Glutamatergic neuron (in vitro differentiated cells): ENCODE data around the gene DERA. TPM values are rescaled to one million over a fixed set of nuclear protein-coding genes. Genes with fewer than 3 reads are reported as not detected.

Experiments used
- DNase-seq: peaks from one replicate; pipeline ENCODE4 v3.0.0; 2022
- H3K27ac Mint-ChIP-seq: one replicate; pipeline ENCODE4 v1.8.0; 2020; ENCODE audit warnings: mild to moderate bottlenecking, mixed read lengths, inconsistent platforms; ENCODE audit not compliant: unreplicated experiment
- H3K27me3 Mint-ChIP-seq: one replicate; pipeline ENCODE4 v1.8.0; 2020; ENCODE audit warnings: mild to moderate bottlenecking, moderate library complexity, mixed read lengths, inconsistent platforms; ENCODE audit not compliant: unreplicated experiment
- H3K36me3 Mint-ChIP-seq: one replicate; pipeline ENCODE4 v1.8.0; 2020; ENCODE audit warnings: mild to moderate bottlenecking, mixed read lengths, inconsistent platforms; ENCODE audit not compliant: unreplicated experiment
- H3K4me1 Mint-ChIP-seq: one replicate; pipeline ENCODE4 v1.8.0; 2020; ENCODE audit warnings: mild to moderate bottlenecking, low read depth, mixed read lengths, inconsistent platforms; ENCODE audit not compliant: unreplicated experiment
- H3K4me3 Mint-ChIP-seq: one replicate; pipeline ENCODE4 v1.8.0; 2020; ENCODE audit warnings: mild to moderate bottlenecking, mixed read lengths, inconsistent platforms; ENCODE audit not compliant: unreplicated experiment
- H3K9me3 Mint-ChIP-seq: one replicate; pipeline ENCODE4 v1.8.0; 2020; ENCODE audit warnings: mild to moderate bottlenecking, moderate library complexity, mixed read lengths, inconsistent platforms; ENCODE audit not compliant: unreplicated experiment
- CTCF ChIP-seq: fragments of 200-600 bp; sonication (generic); IDR thresholded peaks from one replicate; pipeline ENCODE4 v1.5.0; 2021; ENCODE audit not compliant: partially characterized antibody, unreplicated experiment
- long read RNA-seq: library from polyadenylated mRNA; unstranded; transcript quantifications from one replicate; pipeline ENCODE4 v2.0.0, GENCODE V29; 2020; ENCODE audit not compliant: unreplicated experiment
- total RNA-seq: library from RNA; stranded (reverse); fragmentation: NEBNext Ultra II Directional; extraction: Animal tissue kit (Norgen Biotek cat#: 25700); gene quantifications from one replicate; pipeline ENCODE4 v1.2.1, GENCODE V29; 2021; ENCODE audit not compliant: unreplicated experiment

DERA gene
- total RNA-seq: 55.6 TPM
- long read RNA-seq, transcript DERA-201 (9 exons, 1,705 nt): major isoform, 37 of 64 reads
- long read RNA-seq, partial matches to known transcripts: 4 of 64 reads
- long read RNA-seq, other reads (novel, unspliced or antisense): 22 of 64 reads

GRCh38 chr12:15910864-15911721 is at the start of gene DERA:
Gene DERA (plus strand): TSS chr12:15911332. CDS start chr12:15911384, 52 bp downstream.
- no peak for TF ChIP-seq CTCF
- H3K36me3 Mint-ChIP-seq: no peaks in the 10 kb centered on the region
- peak within 1 kb of the TSS; percentile 99 for H3K27ac Mint-ChIP-seq
- peaks cover 9% of the 10 kb centered on the region for H3K9me3 Mint-ChIP-seq
- H3K4me3 Mint-ChIP-seq: peak within 1 kb of the TSS; percentile 94
- DNase-seq: peak; percentile 88
- H3K27me3 Mint-ChIP-seq: no peaks in the 10 kb centered on the region
- H3K4me1 Mint-ChIP-seq: peaks cover 6% of the 10 kb centered on the region

- no peak overlapping the region for H3K27ac Mint-ChIP-seq
- H3K27me3 Mint-ChIP-seq: no peaks in the 10 kb centered on the region
- no peaks in the 10 kb centered on the region for H3K4me1 Mint-ChIP-seq
These were observed 49.7 kb upstream of the DERA start for GRCh38 chr12:15861404-15861803.

GRCh38 chr12:15862840-15863239 is 48.3 kb upstream of the DERA start:
- DNase-seq: no peak
- Mint-ChIP-seq H3K27ac (no peak overlapping the region), H3K36me3 (no peaks in the 10 kb centered on the region), H3K4me1 (no peaks in the 10 kb centered on the region), H3K27me3 (no peaks in the 10 kb centered on the region), H3K4me3 (no peak overlapping the region), H3K9me3 (no peaks in the 10 kb centered on the region)
- TF ChIP-seq CTCF: no peak

More at GRCh38 chr12:15861404-15861803, 49.7 kb upstream of the DERA start:
- TF ChIP-seq CTCF: no peak
- Mint-ChIP-seq H3K9me3 (peaks cover 3% of the 10 kb centered on the region), H3K4me3 (no peak overlapping the region), H3K36me3 (no peaks in the 10 kb centered on the region)
- DNase-seq: no peak

- Mint-ChIP-seq H3K4me3 (no peak overlapping the region), H3K36me3 (no peaks in the 10 kb centered on the region), H3K4me1 (no peaks in the 10 kb centered on the region), H3K9me3 (no peaks in the 10 kb centered on the region), H3K27ac (no peak overlapping the region), H3K27me3 (no peaks in the 10 kb centered on the region)
- DNase-seq: no peak
- no peak for TF ChIP-seq CTCF
These were observed 47.8 kb upstream of the DERA start for GRCh38 chr12:15863372-15863771.

- TF ChIP-seq CTCF: no peak
- Mint-ChIP-seq H3K27me3 (no peaks in the 10 kb centered on the region), H3K9me3 (no peaks in the 10 kb centered on the region), H3K36me3 (no peaks in the 10 kb centered on the region), H3K4me3 (no peak overlapping the region), H3K27ac (no peak overlapping the region), H3K4me1 (no peaks in the 10 kb centered on the region)
- no peak for DNase-seq
These were observed 47.1 kb upstream of the DERA start for GRCh38 chr12:15863984-15864383.
